Activated CD4-positive, CD25-positive, alpha-beta regulatory T cell treated with anti-CD3 and anti-CD28 coated beads, Interleukin-2, amount 50 U/mL, for 72 hours (primary cell): ENCODE measurements around the gene PRRC2B.
"Not testable (repeated sequence)": the region's sequence is repeated elsewhere in the genome, so short reads cannot be mapped to it uniquely, and the experiment has no call there.

ENCODE experiments used
- DNase-seq: peaks from one replicate; pipeline ENCODE4 v3.0.0; 2021

The PRRC2B gene

GRCh38 chr9:131491001-131491710 is 97.3 kb downstream of the PRRC2B start:
- no peak for DNase-seq

GRCh38 chr9:131492070-131492469 is 98.2 kb downstream of the PRRC2B start:
- no peak for DNase-seq

- DNase-seq, result no peak
These were observed 100.5 kb downstream of the PRRC2B start for GRCh38 chr9:131494296-131494870.

- DNase-seq, result no peak
These were observed 101.9 kb downstream of the PRRC2B start for GRCh38 chr9:131495785-131496184.

- DNase-seq, result no peak
These were observed 103.0 kb downstream of the PRRC2B start for GRCh38 chr9:131496844-131497405.

- no peak for DNase-seq
These were observed 105.4 kb downstream of the PRRC2B start for GRCh38 chr9:131499254-131499767.

- DNase-seq, result peak; percentile 63
These were observed 106.5 kb downstream of the PRRC2B start for GRCh38 chr9:131500377-131500776.

- DNase-seq, result peak; percentile 43
These were observed 107.2 kb downstream of the PRRC2B start for GRCh38 chr9:131500939-131501541.

GRCh38 chr9:131502781-131503625 is 109.1 kb downstream of the PRRC2B start, which contains the start of gene POMT1:
Gene POMT1, plus strand, starts transcription at chr9:131502918. Its CDS starts 1,301 bp downstream, at chr9:131504219.
- DNase-seq, result peak; percentile 90

GRCh38 chr9:131503626-131504465 is 110.0 kb downstream of the PRRC2B start:
- DNase-seq, result peak; percentile 61

GRCh38 chr9:131505012-131505411 is 111.1 kb downstream of the PRRC2B start:
- DNase-seq, result no peak

- DNase-seq, result no peak
These were observed 117.5 kb downstream of the PRRC2B start for GRCh38 chr9:131511416-131511815.

- no peak for DNase-seq
These were observed 118.0 kb downstream of the PRRC2B start for GRCh38 chr9:131511880-131512279.

- no peak for DNase-seq
These were observed 119.3 kb downstream of the PRRC2B start for GRCh38 chr9:131513177-131513576.

GRCh38 chr9:131515559-131516031 is 121.7 kb downstream of the PRRC2B start:
- DNase-seq, result not testable (repeated sequence)

GRCh38 chr9:131516100-131516499 is 122.2 kb downstream of the PRRC2B start:
- DNase-seq, result no peak

GRCh38 chr9:131516930-131517329 is 123.0 kb downstream of the PRRC2B start:
- DNase-seq, result no peak

- no peak for DNase-seq
These were observed 123.9 kb downstream of the PRRC2B start for GRCh38 chr9:131517761-131518190.

GRCh38 chr9:131518553-131518952 is 124.7 kb downstream of the PRRC2B start:
- DNase-seq, result no peak

GRCh38 chr9:131520503-131520902 is 126.6 kb downstream of the PRRC2B start:
- no peak for DNase-seq

- no peak for DNase-seq
These were observed 127.3 kb downstream of the PRRC2B start for GRCh38 chr9:131521203-131521602.
